ENCODE results near the gene RPL37A. TPM values are rescaled to one million over a fixed set of nuclear protein-coding genes. Genes with fewer than 3 reads are reported as not detected.
"Not testable (repeated sequence)": the region's sequence is repeated elsewhere in the genome, so short reads cannot be mapped to it uniquely, and the experiment has no call there.

RPL37A gene
- total RNA-seq, 1 experiment from 2014 or later = 2,133 TPM

- DNase-seq (ENCODE audit: low spot score) = peak; percentile 52
Observed at GRCh38 chr2:216516730-216517350, 18.2 kb downstream of the RPL37A start.

GRCh38 chr2:216517447-216518225, 19.0 kb downstream of the RPL37A start:
- no peak for DNase-seq (ENCODE audit: low spot score)

- not testable (repeated sequence) for DNase-seq (ENCODE audit: low spot score)
Observed at GRCh38 chr2:216518566-216519119, 20.0 kb downstream of the RPL37A start.

GRCh38 chr2:216519154-216519762, 20.6 kb downstream of the RPL37A start:
- peak; percentile 83 for DNase-seq (ENCODE audit: low spot score)

- no peak for DNase-seq (ENCODE audit: low spot score)
Observed at GRCh38 chr2:216520112-216520511, 21.5 kb downstream of the RPL37A start.

- DNase-seq (ENCODE audit: low spot score) = no peak
Observed at GRCh38 chr2:216522892-216523502, 24.4 kb downstream of the RPL37A start.

- no peak for DNase-seq (ENCODE audit: low spot score)
Observed at GRCh38 chr2:216525972-216526371, 27.3 kb downstream of the RPL37A start.

GRCh38 chr2:216526939-216527338, 28.3 kb downstream of the RPL37A start:
- DNase-seq (ENCODE audit: low spot score) = no peak

GRCh38 chr2:216527600-216527999, 29.0 kb downstream of the RPL37A start:
- no peak for DNase-seq (ENCODE audit: low spot score)

- DNase-seq (ENCODE audit: low spot score) = no peak
Observed at GRCh38 chr2:216532562-216532961, 33.9 kb downstream of the RPL37A start.

- DNase-seq (ENCODE audit: low spot score) = no peak
Observed at GRCh38 chr2:216533609-216534008, 35.0 kb downstream of the RPL37A start.

GRCh38 chr2:216534809-216535208, 36.2 kb downstream of the RPL37A start:
- DNase-seq (ENCODE audit: low spot score) = no peak

- no peak for DNase-seq (ENCODE audit: low spot score)
Observed at GRCh38 chr2:216535454-216535995, 36.9 kb downstream of the RPL37A start.

- DNase-seq (ENCODE audit: low spot score) = no peak
Observed at GRCh38 chr2:216536734-216537210, 38.1 kb downstream of the RPL37A start.

- no peak for DNase-seq (ENCODE audit: low spot score)
Observed at GRCh38 chr2:216537366-216537765, 38.7 kb downstream of the RPL37A start.

- no peak for DNase-seq (ENCODE audit: low spot score)
Observed at GRCh38 chr2:216538538-216538937, 39.9 kb downstream of the RPL37A start.

GRCh38 chr2:216539120-216539519, 40.5 kb downstream of the RPL37A start:
- no peak for DNase-seq (ENCODE audit: low spot score)

GRCh38 chr2:216539791-216540241, 41.2 kb downstream of the RPL37A start:
- no peak for DNase-seq (ENCODE audit: low spot score)

GRCh38 chr2:216540920-216541319, 42.3 kb downstream of the RPL37A start:
- DNase-seq (ENCODE audit: low spot score) = no peak

GRCh38 chr2:216541505-216541904, 42.9 kb downstream of the RPL37A start:
- DNase-seq (ENCODE audit: low spot score) = no peak

- no peak for DNase-seq (ENCODE audit: low spot score)
Observed at GRCh38 chr2:216545359-216545758, 46.7 kb downstream of the RPL37A start.

Data from HT-29 (cell line).